H1 (cell line): ENCODE data around the gene SIPA1L3. TPM values are rescaled to one million over a fixed set of nuclear protein-coding genes. Genes with fewer than 3 reads are reported as not detected.
A peak's percentile ranks its signal among the peaks of the same experiment; 100 is the strongest.

Source experiments
- CTCF ChIA-PET: fragments of 300-600 bp; sonication (Branson Sonifier 250); formaldehyde crosslinking; loops from one replicate; lab custom pipeline; 2021; ENCODE audit not compliant: partially characterized antibody; lab: Charles Lee
- POLR2A ChIA-PET: fragments of 300-600 bp; sonication (Branson Sonifier 250); formaldehyde crosslinking; loops from one replicate; lab custom pipeline; 2021; ENCODE audit warnings: inconsistent platforms; ENCODE audit not compliant: partially characterized antibody; lab: Charles Lee
- DNase-seq, 2 experiments: peaks; one replicate each; pipeline versions ENCODE4 v3.0.0 to v3.0.0-alpha.2; 2010 to 2022; ENCODE audit warnings: low spot score in 2 of 2, low read depth in 1 of 2, mixed read lengths in 1 of 2
- FAIRE-seq: peaks from 2 replicates; lab custom pipeline; 2011; peaks lifted over from hg19 to GRCh38; lab: Jason Lieb, UNC
- H2AFZ ChIP-seq: 2 replicates; pipeline ENCODE4 v1.8.1; 2012; ENCODE audit warnings: low read length, inconsistent platforms
- H2AK5ac ChIP-seq: 2 replicates; pipeline ENCODE4 v1.6.1; 2013; ENCODE audit warnings: low read depth, low read length
- H2BK120ac ChIP-seq: replicated peaks from 2 replicates; pipeline ENCODE3; 2013; ENCODE audit warnings: low read depth, low read length, inconsistent platforms
- H2BK12ac ChIP-seq: 2 replicates; pipeline ENCODE4 v1.6.1; 2013; ENCODE audit warnings: low read depth, low read length
- H2BK15ac ChIP-seq: 2 replicates; pipeline ENCODE4 v1.6.1; 2013; ENCODE audit warnings: low read length
- H2BK20ac ChIP-seq: 2 replicates; pipeline ENCODE4 v1.6.1; 2013; ENCODE audit warnings: low read length
- H2BK5ac ChIP-seq: 2 replicates; pipeline ENCODE4 v1.6.1; 2013; ENCODE audit warnings: low read depth, low read length
- H3K14ac ChIP-seq: 2 replicates; pipeline ENCODE4 v1.6.1; 2013; ENCODE audit warnings: inconsistent platforms; ENCODE audit not compliant: insufficient read length
- H3K18ac ChIP-seq: 2 replicates; pipeline ENCODE4 v1.6.1; 2013; ENCODE audit warnings: low read length; ENCODE audit errors: extremely low read depth
- H3K23ac ChIP-seq: 2 replicates; pipeline ENCODE4 v1.6.1; 2013; ENCODE audit warnings: inconsistent platforms; ENCODE audit not compliant: insufficient read length
- H3K23me2 ChIP-seq: 2 replicates; pipeline ENCODE4 v1.6.1; 2013; ENCODE audit warnings: low read depth, low read length
- H3K27ac ChIP-seq: 2 replicates; pipeline ENCODE4 v1.6.1; 2011; ENCODE audit warnings: low read depth, low read length, inconsistent platforms
- H3K27me3 ChIP-seq, 4 experiments: replicated peaks in 1 of 4; 1 replicate in 1 of 4; 2 replicates in 3 of 4; pipeline versions ENCODE4 v1.6.1 to v1.8.1; 2011 to 2013; ENCODE audit warnings: low read length in 3 of 4, mild to moderate bottlenecking in 3 of 4, inconsistent platforms in 2 of 4, mixed read lengths in 2 of 4, moderate library complexity in 1 of 4; ENCODE audit not compliant: control insufficient read depth in 3 of 4, insufficient read depth in 3 of 4; ENCODE audit errors: extremely low read depth in 1 of 4
- H3K36me3 ChIP-seq, 4 experiments: 2 replicates each; pipeline versions ENCODE4 v1.6.1 to v1.8.1; 2011 to 2013; ENCODE audit warnings: mild to moderate bottlenecking in 4 of 4, low read length in 3 of 4, moderate library complexity in 2 of 4, control low read depth in 1 of 4, inconsistent platforms in 1 of 4; ENCODE audit not compliant: insufficient read depth in 4 of 4, control insufficient read depth in 2 of 4
- H3K4ac ChIP-seq: replicated peaks from 2 replicates; pipeline ENCODE3; 2013; ENCODE audit warnings: low read length, low read depth, mixed read lengths, inconsistent platforms; ENCODE audit not compliant: insufficient read length
- H3K4me1 ChIP-seq, 4 experiments: replicated peaks in 1 of 4; 1 replicate in 1 of 4; 2 replicates in 3 of 4; pipeline versions ENCODE4 v1.6.1 to v1.8.1; 2011 to 2013; ENCODE audit warnings: low read length in 3 of 4, inconsistent platforms in 2 of 4, mixed read lengths in 1 of 4; ENCODE audit not compliant: insufficient read depth in 4 of 4, control insufficient read depth in 3 of 4
- H3K4me2 ChIP-seq, 2 experiments: 2 replicates each; pipeline versions ENCODE4 v1.6.1 to v1.8.1; 2011 to 2013; ENCODE audit warnings: low read depth in 2 of 2, low read length in 2 of 2, control low read depth in 1 of 2, inconsistent platforms in 1 of 2, mild to moderate bottlenecking in 1 of 2; ENCODE audit not compliant: insufficient read depth in 1 of 2
- H3K4me3 ChIP-seq, 4 experiments: fragments of 200-600, 300-600 bp in 1 of 4; sonication (generic), shearing (Covaris generic), sonication (Bioruptor Twin) in 1 of 4; 2 replicates each; pipeline versions ENCODE4 v1.5.1 to v1.8.1; 2011 to 2016; ENCODE audit warnings: low read length in 4 of 4, low read depth in 3 of 4, control low read depth in 2 of 4, inconsistent platforms in 2 of 4, mild to moderate bottlenecking in 2 of 4, mixed read lengths in 1 of 4, moderate library complexity in 1 of 4; ENCODE audit not compliant: insufficient read depth in 2 of 4; ENCODE audit errors: extremely low read depth in 1 of 4
- H3K56ac ChIP-seq: replicated peaks from 2 replicates; pipeline ENCODE3; 2013; ENCODE audit warnings: low read depth, mild to moderate bottlenecking, mixed read lengths, low read length, inconsistent platforms; ENCODE audit not compliant: insufficient read length
- H3K79me1 ChIP-seq: 2 replicates; pipeline ENCODE4 v1.6.1; 2013; ENCODE audit warnings: low read depth, low read length, control low read depth
- H3K79me2 ChIP-seq, 2 experiments: 2 replicates each; pipeline versions ENCODE4 v1.6.1 to v1.8.1; 2012 to 2013; ENCODE audit warnings: low read length in 2 of 2, mild to moderate bottlenecking in 2 of 2, inconsistent platforms in 1 of 2; ENCODE audit not compliant: insufficient read depth in 2 of 2, control insufficient read depth in 1 of 2
- H3K9ac ChIP-seq, 4 experiments: replicated peaks in 1 of 4; 1 replicate in 1 of 4; 2 replicates in 3 of 4; pipeline versions ENCODE4 v1.6.1 to v1.8.1; 2011 to 2013; ENCODE audit warnings: low read depth in 3 of 4, low read length in 3 of 4, control low read depth in 2 of 4, mild to moderate bottlenecking in 2 of 4, moderate library complexity in 2 of 4, inconsistent platforms in 1 of 4; ENCODE audit errors: extremely low read depth in 1 of 4
- H3K9me3 ChIP-seq, 2 experiments: 2 replicates each; pipeline versions ENCODE4 v1.6.1 to v1.8.1; 2012 to 2013; ENCODE audit warnings: mild to moderate bottlenecking in 2 of 2, moderate library complexity in 2 of 2, control low read depth in 1 of 2, inconsistent platforms in 1 of 2, low read depth in 1 of 2, low read length in 1 of 2, mixed read lengths in 1 of 2; ENCODE audit not compliant: insufficient read depth in 2 of 2
- H4K20me1 ChIP-seq, 2 experiments: replicated peaks in 1 of 2; 2 replicates each; pipeline versions ENCODE3 to v1.8.1; 2011 to 2013; ENCODE audit warnings: inconsistent platforms in 2 of 2, low read length in 2 of 2, mild to moderate bottlenecking in 1 of 2; ENCODE audit not compliant: insufficient read depth in 2 of 2, control insufficient read depth in 1 of 2
- H4K5ac ChIP-seq: 2 replicates; pipeline ENCODE4 v1.6.1; 2013; ENCODE audit warnings: low read length, low read depth, mixed read lengths, inconsistent platforms; ENCODE audit not compliant: insufficient read length
- H4K8ac ChIP-seq: 2 replicates; pipeline ENCODE4 v1.8.0; 2013; ENCODE audit warnings: mild to moderate bottlenecking, moderate library complexity, low read length, inconsistent platforms; ENCODE audit not compliant: insufficient read depth; ENCODE audit errors: extremely low read depth
- H4K91ac ChIP-seq: replicated peaks from 2 replicates; pipeline ENCODE3; 2013; ENCODE audit warnings: low read length, mixed read lengths, inconsistent platforms; ENCODE audit not compliant: insufficient read length
- ATF3 ChIP-seq: IDR thresholded peaks from 2 replicates; pipeline ENCODE4 v1.6.1; 2011; ENCODE audit warnings: low read depth, mild to moderate bottlenecking, low read length; ENCODE audit not compliant: insufficient read depth
- SIX5 ChIP-seq: IDR thresholded peaks from 2 replicates; pipeline ENCODE4 v1.6.1; 2011; ENCODE audit warnings: mild to moderate bottlenecking, low read depth, low read length
- YY1 ChIP-seq: IDR thresholded peaks from 2 replicates; pipeline ENCODE4 v1.6.1; 2011; ENCODE audit warnings: low read depth, mild to moderate bottlenecking, low read length
- WGBS, 2 experiments: shearing (Covaris generic) in 1 of 2; methylation state at CpG; one replicate each; pipeline versions ENCODE4 v1.1.6 to v1.1.7; 2013 to 2015; ENCODE audit warnings: low lambda C conversion rate in 2 of 2, mixed read lengths in 2 of 2, inconsistent platforms in 1 of 2, low coverage in 1 of 2, missing lambda C conversion rate in 1 of 2; ENCODE audit not compliant: insufficient replicate concordance in 2 of 2, insufficient coverage in 1 of 2, insufficient read length in 1 of 2; ENCODE audit errors: extremely low coverage in 1 of 2, missing lambda C conversion rate in 1 of 2; 5-methylcytosine and 5-hydroxymethylcytosine counted together
- polyA plus RNA-seq, 7 experiments: library from polyadenylated mRNA; depleted of rRNA in 3 of 7; stranded (reverse) in 5 of 7; unstranded in 2 of 7; fragments of >200 nt in 5 of 7; fragments of 200-250 nt in 2 of 7; gene quantifications; 1 replicate in 5 of 7; 2 replicates in 1 of 7; 4 replicates in 1 of 7; pipeline versions ENCODE4 v1.2.1 to v1.2.3, GENCODE V29; 2011 to 2013; ENCODE audit warnings: missing spikeins in 2 of 7, mixed read lengths in 2 of 7
- total RNA-seq: library from RNA; stranded (reverse); fragmentation: NEBNext Ultra II Directional; extraction: Animal tissue kit (Norgen Biotek cat#: 25700); gene quantifications from 2 replicates; pipeline ENCODE4 v1.2.1, GENCODE V29; 2021

Gene SIPA1L3
- total and polyA plus RNA-seq, 2 of the 8 experiments (the other 6 are each of a cell fraction or from before 2014, with no cell fraction given): 15.0 to 54.9 TPM

- Histone ChIP-seq H3K27me3 (no peaks in the 10 kb centered on the region), H2BK120ac (no peak overlapping the region), H3K79me1 (peaks cover 4% of the 10 kb centered on the region; the same call in 1 of the 2 replicates), H4K91ac (no peak overlapping the region), H3K9ac (no peak overlapping the region), H3K27ac (no peak overlapping the region), H3K56ac (no peak overlapping the region), H3K4me1 (peaks cover 0 to 6% (median 3%) of the 10 kb centered on the region in 4 experiments; a peak in 4 of 7 replicates), H4K8ac (0 out of 2 replicates have a peak overlapping the region, but pooled peaks have one; percentile 28), H3K14ac (no peak overlapping the region), H3K18ac (no peak overlapping the region), H3K9me3 (no peaks in the 10 kb centered on the region), H2BK20ac (no peak overlapping the region), H2BK12ac (no peak overlapping the region), H3K4me2 (no peak overlapping the region), H3K4ac (no peak overlapping the region), H3K36me3 (no peaks in the 10 kb centered on the region), H2BK5ac (no peak overlapping the region), H4K5ac (no peak overlapping the region), H2BK15ac (no peak overlapping the region), H3K79me2 (peaks cover 0 to 12% of the 10 kb centered on the region in 2 experiments; a peak in 2 of 4 replicates), H2AFZ (no peak overlapping the region), H4K20me1 (peaks cover 3 to 5% of the 10 kb centered on the region in 2 experiments), H3K4me3 (no peak overlapping the region), H2AK5ac (0 out of 2 replicates have a peak overlapping the region, but pooled peaks have one; percentile 42), H3K23me2 (no peaks in the 10 kb centered on the region), H3K23ac (no peak overlapping the region)
- CTCF ChIA-PET: interaction anchor here (0.7 to 2.1 kb wide), 9 partner anchors 9 to 117 kb away, joined by 3 to 8 read pairs (median 4); no protein-coding TSS in a partner anchor
- POLR2A ChIA-PET: interaction anchor here (0.5 to 3.2 kb wide), 8 partner anchors 9 to 321 kb away, joined by 3 to 21 read pairs (median 3); no protein-coding TSS in a partner anchor
- no peak for DNase-seq
- TF ChIP-seq YY1 (peak; percentile 68; the same call in 1 of the 2 replicates), ATF3 (no peak), SIX5 (peak; percentile 23; the same call in 1 of the 2 replicates)
- FAIRE-seq: no peak
- 77% methylated on average over 2 of the region's 2 CpGs; no CpG with 5 or more reads in 1 of the 2 experiments for WGBS, 2 experiments
These were observed 112.4 kb downstream of the SIPA1L3 start for GRCh38 chr19:38019396-38019724.
